ENCODE data around the gene GFOD1.
"Not testable (repeated sequence)": the region's sequence is repeated elsewhere in the genome, so short reads cannot be mapped to it uniquely, and the experiment has no call there.

GFOD1 gene

GRCh38 chr6:13463941-13464340, 23.5 kb downstream of the GFOD1 start:
- DNase-seq (ENCODE audit: low spot score) = no peak

GRCh38 chr6:13463328-13463717, 24.1 kb downstream of the GFOD1 start:
- no peak for DNase-seq (ENCODE audit: low spot score)

- no peak for DNase-seq (ENCODE audit: low spot score)
These were observed 24.7 kb downstream of the GFOD1 start for GRCh38 chr6:13462458-13463327.

GRCh38 chr6:13461805-13462204, 25.6 kb downstream of the GFOD1 start:
- no peak for DNase-seq (ENCODE audit: low spot score)

- DNase-seq (ENCODE audit: low spot score) = no peak
These were observed 26.1 kb downstream of the GFOD1 start for GRCh38 chr6:13461307-13461706.

GRCh38 chr6:13460289-13460688, 27.1 kb downstream of the GFOD1 start:
- DNase-seq (ENCODE audit: low spot score) = not testable (repeated sequence)

GRCh38 chr6:13457577-13457976, 29.8 kb downstream of the GFOD1 start:
- DNase-seq (ENCODE audit: low spot score) = no peak

GRCh38 chr6:13455552-13455966, 31.8 kb downstream of the GFOD1 start:
- peak; percentile 48 for DNase-seq (ENCODE audit: low spot score)

- peak; percentile 89 for DNase-seq (ENCODE audit: low spot score)
These were observed 32.8 kb downstream of the GFOD1 start for GRCh38 chr6:13454286-13455221.

GRCh38 chr6:13453771-13454251, 33.6 kb downstream of the GFOD1 start:
- DNase-seq (ENCODE audit: low spot score) = no peak

- no peak for DNase-seq (ENCODE audit: low spot score)
These were observed 34.2 kb downstream of the GFOD1 start for GRCh38 chr6:13453153-13453552.

- DNase-seq (ENCODE audit: low spot score) = no peak
These were observed 34.9 kb downstream of the GFOD1 start for GRCh38 chr6:13452346-13453117.

- no peak for DNase-seq (ENCODE audit: low spot score)
These were observed 36.1 kb downstream of the GFOD1 start for GRCh38 chr6:13451181-13451895.

GRCh38 chr6:13450628-13451027, 36.8 kb downstream of the GFOD1 start:
- DNase-seq (ENCODE audit: low spot score) = no peak

GRCh38 chr6:13447949-13448724, 39.3 kb downstream of the GFOD1 start:
- no peak for DNase-seq (ENCODE audit: low spot score)

GRCh38 chr6:13446381-13446780, 41.0 kb downstream of the GFOD1 start:
- no peak for DNase-seq (ENCODE audit: low spot score)

GRCh38 chr6:13445744-13446115, 41.7 kb downstream of the GFOD1 start:
- no peak for DNase-seq (ENCODE audit: low spot score)

GRCh38 chr6:13445005-13445743, 42.2 kb downstream of the GFOD1 start:
- DNase-seq (ENCODE audit: low spot score) = peak; percentile 52

GRCh38 chr6:13444604-13445003, 42.8 kb downstream of the GFOD1 start:
- no peak for DNase-seq (ENCODE audit: low spot score)

- DNase-seq (ENCODE audit: low spot score) = not testable (repeated sequence)
These were observed 43.4 kb downstream of the GFOD1 start for GRCh38 chr6:13443978-13444377.

Measured in Ammon's horn (tissue), 1 donor.